Lower lobe of right lung (tissue), 2 donors: Measurements from ENCODE around the gene CECR2. TPM values are rescaled to one million over a fixed set of nuclear protein-coding genes. Genes with fewer than 3 reads are reported as not detected.
A peak's percentile ranks its signal among the peaks of the same experiment; 100 is the strongest.

Experiments used
- ATAC-seq, 2 donors: fragments of 200-7000 bp; cut with Tn5 transposase; one replicate each; pipeline ENCODE4 v1.9.1; 2020 to 2022; ENCODE audit warnings: mild to moderate bottlenecking in 2 of 2, moderate library complexity in 2 of 2
- DNase-seq: peaks from one replicate; pipeline ENCODE4 v3.0.0-alpha.2; 2020
- H3K27ac ChIP-seq: fragments of 200-600 bp; one replicate; pipeline ENCODE4 v1.8.0; 2022
- H3K27me3 ChIP-seq: fragments of 200-600 bp; one replicate; pipeline ENCODE4 v1.8.0; 2022; ENCODE audit warnings: low read depth
- H3K36me3 ChIP-seq: fragments of 200-600 bp; one replicate; pipeline ENCODE4 v1.8.0; 2022; ENCODE audit warnings: mild to moderate bottlenecking
- H3K4me1 ChIP-seq: fragments of 200-600 bp; one replicate; pipeline ENCODE4 v1.8.0; 2022
- H3K4me3 ChIP-seq: fragments of 200-600 bp; one replicate; pipeline ENCODE4 v1.8.0; 2022; ENCODE audit warnings: mild to moderate bottlenecking
- H3K9me3 ChIP-seq: fragments of 200-600 bp; one replicate; pipeline ENCODE4 v1.8.0; 2022
- intact Hi-C: fragments of 100-400 bp; cut with DNase I; formaldehyde crosslinking; loops from one replicate; pipeline ENCODE4 v1.11.0; 2022
- total RNA-seq: library from RNA; stranded (reverse); fragmentation: NEBNext Ultra II Directional; extraction: Animal tissue kit (Norgen Biotek cat#: 25700); gene quantifications from one replicate; pipeline ENCODE4 v1.2.1, GENCODE V29; 2021
- TF ChIP-seq, protein P1 (sequence below): fragments of 200-600 bp; IDR thresholded peaks from one replicate; pipeline ENCODE4 v1.8.0; 2022; ENCODE audit warnings: antibody characterized with exemption, mild to moderate bottlenecking
- donor health status: DM: no; HTN: yes; CAD: no; lungs with severe emphysema.

The CECR2 gene
- total RNA-seq, 1 donor from 2014 or later: 10.9 TPM

DNA sequence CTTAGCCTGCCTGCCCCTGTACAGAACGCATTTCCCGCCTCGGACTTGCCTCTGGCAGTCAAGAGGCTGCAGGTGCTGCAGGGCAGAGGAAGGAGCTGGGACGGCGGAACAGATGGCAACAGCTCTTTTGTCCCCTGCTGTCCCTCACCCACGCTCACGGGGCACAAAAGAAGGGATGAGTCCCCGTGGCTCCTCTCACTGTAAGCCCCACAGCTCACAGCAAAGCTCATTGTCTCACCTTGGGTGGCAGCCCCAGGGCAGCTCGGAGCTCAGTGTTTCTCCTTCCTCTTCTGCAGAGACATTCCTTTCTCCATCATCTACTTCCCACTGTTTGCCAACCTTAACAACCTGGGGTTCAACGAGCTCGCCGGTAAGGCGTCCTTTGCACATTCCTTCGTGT, 218.4 kb downstream of the CECR2 start:
- Histone ChIP-seq H3K27ac (no peak overlapping the region), H3K4me1 (no peaks in the 10 kb centered on the region), H3K27me3 (no peaks in the 10 kb centered on the region), H3K4me3 (no peak overlapping the region), H3K9me3 (no peaks in the 10 kb centered on the region), H3K36me3 (peaks cover 25% of the 10 kb centered on the region)
- intact Hi-C loops: no loop called here
- ATAC-seq: peak in 1 of 2 donors; percentile 19
- no peak for DNase-seq
- TF ChIP-seq, protein P1, sequence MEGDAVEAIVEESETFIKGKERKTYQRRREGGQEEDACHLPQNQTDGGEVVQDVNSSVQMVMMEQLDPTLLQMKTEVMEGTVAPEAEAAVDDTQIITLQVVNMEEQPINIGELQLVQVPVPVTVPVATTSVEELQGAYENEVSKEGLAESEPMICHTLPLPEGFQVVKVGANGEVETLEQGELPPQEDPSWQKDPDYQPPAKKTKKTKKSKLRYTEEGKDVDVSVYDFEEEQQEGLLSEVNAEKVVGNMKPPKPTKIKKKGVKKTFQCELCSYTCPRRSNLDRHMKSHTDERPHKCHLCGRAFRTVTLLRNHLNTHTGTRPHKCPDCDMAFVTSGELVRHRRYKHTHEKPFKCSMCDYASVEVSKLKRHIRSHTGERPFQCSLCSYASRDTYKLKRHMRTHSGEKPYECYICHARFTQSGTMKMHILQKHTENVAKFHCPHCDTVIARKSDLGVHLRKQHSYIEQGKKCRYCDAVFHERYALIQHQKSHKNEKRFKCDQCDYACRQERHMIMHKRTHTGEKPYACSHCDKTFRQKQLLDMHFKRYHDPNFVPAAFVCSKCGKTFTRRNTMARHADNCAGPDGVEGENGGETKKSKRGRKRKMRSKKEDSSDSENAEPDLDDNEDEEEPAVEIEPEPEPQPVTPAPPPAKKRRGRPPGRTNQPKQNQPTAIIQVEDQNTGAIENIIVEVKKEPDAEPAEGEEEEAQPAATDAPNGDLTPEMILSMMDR: no peak

GRCh38 chr22:17588606-17589005, 219.3 kb downstream of the CECR2 start:
- H3K36me3 ChIP-seq: peaks cover 35% of the 10 kb centered on the region
- no peak overlapping the region for H3K4me3 ChIP-seq
- H3K27me3 ChIP-seq: no peaks in the 10 kb centered on the region
- TF ChIP-seq, protein P1: no peak
- DNase-seq (no peak), ATAC-seq (no peak)
- intact Hi-C loops: no loop called here
- no peaks in the 10 kb centered on the region for H3K4me1 ChIP-seq
- no peaks in the 10 kb centered on the region for H3K9me3 ChIP-seq
- H3K27ac ChIP-seq: no peak overlapping the region

GRCh38 chr22:17589810-17590375, 220.6 kb downstream of the CECR2 start:
- no peak overlapping the region for H3K4me3 ChIP-seq
- intact Hi-C loops: no loop called here
- no peak for DNase-seq
- no peak overlapping the region for H3K27ac ChIP-seq
- no peak for ATAC-seq
- H3K4me1 ChIP-seq: no peaks in the 10 kb centered on the region
- H3K36me3 ChIP-seq: peaks cover 48% of the 10 kb centered on the region
- TF ChIP-seq, protein P1: no peak
- no peaks in the 10 kb centered on the region for H3K27me3 ChIP-seq
- no peaks in the 10 kb centered on the region for H3K9me3 ChIP-seq

DNA sequence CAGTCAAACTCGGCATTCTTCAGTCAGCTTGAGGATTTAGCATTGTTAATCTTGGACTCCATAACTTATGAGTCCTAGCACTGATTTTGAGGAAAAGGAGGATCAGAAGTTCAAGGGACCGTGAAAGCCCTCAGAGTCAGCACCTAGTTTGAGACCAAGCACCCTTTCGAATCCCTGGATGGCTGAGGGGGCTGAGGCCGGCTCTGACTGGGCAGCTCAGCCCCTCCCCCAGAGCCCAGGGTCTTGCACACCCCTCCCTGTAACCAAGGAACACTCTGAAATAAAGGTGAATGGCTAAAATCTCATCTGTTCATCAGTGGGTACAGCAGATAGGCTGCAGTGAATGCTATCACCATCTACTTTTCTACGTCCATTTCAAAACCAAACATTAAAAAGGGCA, 221.3 kb downstream of the CECR2 start:
- Histone ChIP-seq H3K4me3 (no peak overlapping the region), H3K27me3 (no peaks in the 10 kb centered on the region), H3K36me3 (peaks cover 55% of the 10 kb centered on the region), H3K27ac (no peak overlapping the region), H3K9me3 (no peaks in the 10 kb centered on the region), H3K4me1 (no peaks in the 10 kb centered on the region)
- intact Hi-C loops: no loop called here
- no peak for DNase-seq
- TF ChIP-seq, protein P1: no peak
- no peak for ATAC-seq

- H3K27ac ChIP-seq: no peak overlapping the region
- no peak for DNase-seq
- H3K4me3 ChIP-seq: no peak overlapping the region
- peaks cover 71% of the 10 kb centered on the region for H3K36me3 ChIP-seq
- H3K4me1 ChIP-seq: no peaks in the 10 kb centered on the region
- no peaks in the 10 kb centered on the region for H3K27me3 ChIP-seq
- no peak for ATAC-seq
- TF ChIP-seq, protein P1: no peak
- intact Hi-C loops: no loop called here
- no peaks in the 10 kb centered on the region for H3K9me3 ChIP-seq
Observed at GRCh38 chr22:17592201-17592600, 222.9 kb downstream of the CECR2 start.
